ENCODE data around the gene NUP188.
"Not testable (repeated sequence)": the region's sequence is repeated elsewhere in the genome, so short reads cannot be mapped to it uniquely, and the experiment has no call there.

The NUP188 gene

DNA sequence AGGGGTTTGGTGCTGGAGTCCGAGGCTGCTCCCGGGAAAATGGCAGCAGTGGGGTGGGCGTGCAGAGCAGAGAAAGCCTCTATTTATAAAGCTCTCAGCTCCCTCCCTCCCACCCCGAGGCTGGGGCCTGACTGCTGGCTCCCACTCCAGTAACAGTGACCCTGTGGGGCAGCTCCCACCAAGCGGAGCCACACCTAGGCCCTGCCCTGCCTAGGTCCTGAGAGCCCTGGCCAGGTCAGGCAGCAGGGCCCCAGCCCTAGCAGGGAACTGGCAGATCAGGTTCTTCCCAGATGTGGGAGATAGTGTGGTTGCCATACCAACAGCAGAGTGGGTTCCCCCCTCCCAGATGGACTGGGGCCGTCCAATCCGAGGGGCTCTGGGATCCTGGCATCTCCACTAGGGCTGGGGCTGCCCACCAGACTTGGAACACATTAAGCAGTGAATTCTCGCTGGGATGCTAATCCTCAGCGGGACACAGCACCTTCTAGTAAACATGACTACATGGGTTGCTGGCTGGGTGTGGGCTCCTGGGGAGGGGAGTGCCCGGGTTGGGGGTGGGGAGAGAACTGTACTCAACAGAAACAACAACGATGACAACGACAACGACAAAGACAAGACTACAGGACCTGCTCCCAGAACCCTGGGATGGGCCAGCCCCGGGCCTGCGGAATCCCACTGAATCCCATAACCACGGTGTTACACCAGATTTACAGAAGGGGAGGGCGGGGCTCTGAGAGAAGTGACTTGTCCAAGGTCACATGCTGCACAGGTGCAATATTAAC lies 79.1 kb downstream of the NUP188 start:
- no peak for DNase-seq (ENCODE audit: low read depth in 1 of 2, low spot score in 1 of 2)

DNA sequence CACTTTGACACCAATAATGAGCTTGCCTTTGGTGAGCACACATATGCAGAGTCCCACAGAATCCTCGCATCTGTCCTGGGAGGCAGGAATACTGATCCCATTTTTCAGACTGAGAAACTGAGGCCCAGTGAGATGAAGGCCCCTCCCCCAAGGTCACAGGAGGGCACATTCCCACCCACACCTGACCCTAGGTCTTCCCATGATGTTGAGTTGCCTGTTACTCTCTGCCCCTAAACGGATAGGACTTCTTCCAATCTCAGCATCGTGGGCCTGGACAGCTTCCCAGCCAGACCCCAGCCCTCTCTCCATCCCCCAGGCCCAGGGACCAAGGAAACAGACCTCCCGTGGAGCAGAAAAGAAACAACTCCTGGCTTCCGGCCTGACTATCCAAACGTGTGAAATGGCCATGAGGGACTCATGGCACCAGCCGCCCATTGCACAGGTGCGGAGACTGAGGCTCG lies 79.8 kb downstream of the NUP188 start:
- DNase-seq (ENCODE audit: low read depth in 1 of 2, low spot score in 1 of 2), result no peak

DNA sequence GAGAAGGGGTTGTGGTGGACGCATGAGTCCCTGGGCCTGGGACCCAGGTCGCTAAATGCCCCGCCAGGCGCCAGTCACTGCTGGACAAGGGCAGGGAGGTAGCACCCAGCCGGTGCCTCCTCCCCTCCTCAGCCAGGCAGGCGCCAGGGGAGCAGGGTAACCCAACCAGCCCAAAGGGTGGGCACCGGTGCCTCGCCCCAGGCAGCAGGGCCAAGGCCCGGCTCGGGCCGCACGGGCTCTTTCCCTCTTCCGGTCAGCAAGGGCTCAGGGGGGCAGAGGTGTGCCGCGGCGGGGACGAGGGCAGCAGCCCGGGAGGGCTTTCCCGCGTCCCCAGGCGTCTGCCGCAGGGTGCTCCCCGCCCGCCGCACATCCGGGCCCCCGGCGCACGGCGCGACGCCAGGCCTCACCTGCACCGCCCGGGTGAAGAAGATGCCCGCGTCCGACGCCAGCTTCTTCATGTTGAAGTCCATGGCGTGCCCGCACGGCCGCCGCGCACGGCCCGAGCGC lies 80.2 kb downstream of the NUP188 start:
- peak in 1 of 2 donors; percentile 15 for DNase-seq (ENCODE audit: low read depth in 1 of 2, low spot score in 1 of 2)

DNA sequence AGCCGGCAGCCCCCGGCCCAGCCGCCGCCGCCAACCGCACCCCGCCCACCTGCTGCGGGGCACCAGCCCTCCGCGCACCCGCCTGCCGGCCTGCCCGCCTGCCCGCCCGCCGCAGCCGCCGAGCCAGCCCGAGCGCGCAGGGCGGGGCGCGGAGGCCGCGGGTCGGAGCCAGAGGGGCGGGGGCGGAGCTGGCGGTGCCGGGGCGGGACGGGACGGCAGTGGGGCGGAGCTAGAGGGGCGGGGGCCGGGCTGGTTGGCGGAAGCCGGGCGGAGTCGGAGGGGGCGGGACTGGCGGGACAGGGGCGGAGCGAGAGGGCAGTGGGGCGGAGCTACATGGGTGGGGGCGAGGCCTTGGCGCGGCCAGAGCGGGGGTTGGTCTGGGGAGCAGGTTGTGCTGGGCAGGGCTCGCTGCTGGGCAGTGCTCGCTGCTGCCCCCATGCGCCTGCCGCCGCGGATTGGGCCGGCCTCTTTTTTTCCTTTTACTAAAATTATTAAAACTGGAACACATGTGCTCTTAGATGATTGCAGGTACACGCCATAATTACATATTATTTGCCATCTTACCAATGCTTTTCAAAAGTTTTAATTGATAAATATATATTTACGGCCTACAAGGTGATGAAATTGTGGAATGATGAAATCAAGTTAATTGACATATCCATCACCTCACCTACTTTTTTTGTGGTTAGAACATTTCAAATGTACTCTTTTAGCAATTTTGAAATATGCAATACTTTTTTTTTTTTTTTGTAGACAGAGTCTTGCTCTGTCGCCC lies 80.9 kb downstream of the NUP188 start, which contains the start of gene SH3GLB2:
SH3GLB2 (minus strand) TSS at position 140 of the 775 bp plus-strand sequence. CDS start 177 bp downstream, outside the sequence.
- DNase-seq (ENCODE audit: low read depth in 1 of 2, low spot score in 1 of 2), result peak; percentile 93 to 95

DNA sequence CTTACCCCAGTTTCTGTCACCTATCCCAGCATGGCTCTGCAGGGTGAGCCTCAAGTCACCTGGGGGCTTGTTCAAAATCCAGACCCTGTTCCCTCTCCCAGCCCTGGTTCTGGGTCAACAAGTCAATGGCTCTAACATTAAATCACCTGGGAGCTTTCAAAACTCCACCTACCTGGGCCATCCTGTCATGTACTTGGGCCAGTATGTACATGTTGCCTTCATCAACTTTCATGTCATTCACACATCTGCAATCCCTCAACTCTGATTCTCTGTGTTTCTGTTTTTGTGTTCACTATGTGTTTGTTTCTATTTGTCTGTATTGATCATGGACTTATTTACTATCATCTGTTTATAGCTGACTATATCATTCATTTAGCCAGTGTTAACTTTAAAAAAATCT lies 82.7 kb downstream of the NUP188 start:
- no peak for DNase-seq (ENCODE audit: low read depth in 1 of 2, low spot score in 1 of 2)

DNA sequence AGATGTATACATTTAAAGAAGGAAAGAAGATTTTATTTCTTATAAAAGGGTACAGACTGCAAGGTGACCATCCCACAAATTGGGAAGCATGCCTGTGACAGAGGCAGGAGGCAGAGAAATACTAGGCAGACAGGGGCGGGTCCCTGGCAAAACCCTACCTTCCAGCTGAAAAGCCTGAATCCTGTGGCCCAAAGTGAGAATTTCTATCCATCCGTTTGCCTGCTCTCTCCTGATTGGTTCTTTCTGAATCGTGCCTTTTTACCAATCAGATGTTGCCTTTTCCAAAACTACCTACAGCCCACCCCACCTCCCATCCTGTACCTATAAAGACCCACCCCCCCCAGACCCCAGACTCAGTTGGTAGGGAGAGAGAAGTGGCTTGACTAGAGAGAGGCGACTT lies 84.0 kb downstream of the NUP188 start:
- no peak for DNase-seq (ENCODE audit: low read depth in 1 of 2, low spot score in 1 of 2)

DNA sequence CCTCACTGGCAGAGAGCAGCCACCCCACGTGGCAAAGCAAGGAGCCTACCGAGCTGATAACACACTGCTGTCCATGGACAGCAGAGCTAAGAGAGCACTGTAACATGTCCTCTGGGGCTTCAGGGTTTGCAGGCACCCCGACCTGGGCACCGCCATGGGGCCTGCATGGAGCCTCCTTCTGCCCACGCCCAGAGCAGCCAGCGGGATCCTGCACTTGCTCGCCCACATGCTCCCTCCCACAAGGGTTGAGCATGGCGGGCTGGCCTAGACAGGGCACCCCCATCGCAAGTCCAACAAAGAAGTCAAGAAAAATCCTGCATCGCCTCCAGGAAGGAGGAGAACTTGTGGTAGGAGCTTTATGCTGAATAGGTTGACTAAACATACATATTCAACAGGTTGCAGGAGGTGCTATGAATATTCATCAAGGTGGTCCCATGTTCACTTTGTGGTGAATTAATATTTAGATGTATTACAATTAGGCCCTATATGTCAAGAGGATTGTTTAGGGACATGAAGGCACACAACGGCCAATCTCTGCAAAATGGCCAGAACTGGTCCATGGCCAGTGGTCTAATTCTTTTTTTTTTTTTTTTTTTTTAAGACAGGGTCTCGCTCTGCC lies 85.2 kb downstream of the NUP188 start:
- DNase-seq (ENCODE audit: low read depth in 1 of 2, low spot score in 1 of 2), result no peak

DNA sequence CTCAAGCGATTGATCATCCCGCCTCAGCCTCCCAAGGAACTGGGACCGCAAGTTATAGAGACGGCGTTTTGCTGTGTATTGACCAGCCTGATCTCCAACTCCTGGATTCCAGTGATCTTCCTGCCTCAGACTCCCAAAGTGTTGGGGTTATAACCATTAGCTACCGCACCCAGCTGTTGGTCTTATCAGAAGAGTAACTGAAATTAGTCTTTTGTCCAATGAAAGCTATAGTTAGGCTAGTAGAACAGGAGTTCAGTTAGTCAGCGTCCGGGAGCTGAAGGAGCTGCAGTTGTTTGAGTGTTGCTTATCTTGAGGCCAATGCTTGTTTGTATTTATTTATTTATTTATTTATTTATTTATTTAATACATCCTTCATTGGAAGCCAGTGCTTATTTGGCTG lies 85.7 kb downstream of the NUP188 start:
- DNase-seq (ENCODE audit: low read depth in 1 of 2, low spot score in 1 of 2), result no peak

DNA sequence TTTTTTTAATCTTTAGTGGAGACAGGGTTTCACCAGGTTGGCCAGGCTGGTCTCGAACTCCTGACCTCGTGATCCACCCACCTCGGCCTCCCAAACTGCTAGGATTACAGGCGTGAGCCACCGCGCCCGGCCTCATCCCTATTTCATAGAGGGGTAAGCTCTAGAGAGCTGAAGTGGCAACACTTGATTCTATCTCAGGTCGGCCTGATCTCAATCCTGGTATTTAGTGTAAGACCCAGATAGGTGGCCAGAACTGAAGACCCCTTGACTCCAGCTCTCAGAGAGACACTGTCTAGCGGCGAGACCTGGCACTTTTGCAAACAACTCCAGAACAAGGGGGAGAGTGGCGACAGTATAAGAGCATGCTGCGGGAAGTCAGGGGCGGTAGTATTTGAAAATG lies 88.3 kb downstream of the NUP188 start:
- DNase-seq (ENCODE audit: low read depth in 1 of 2, low spot score in 1 of 2), result not testable (repeated sequence)

DNA sequence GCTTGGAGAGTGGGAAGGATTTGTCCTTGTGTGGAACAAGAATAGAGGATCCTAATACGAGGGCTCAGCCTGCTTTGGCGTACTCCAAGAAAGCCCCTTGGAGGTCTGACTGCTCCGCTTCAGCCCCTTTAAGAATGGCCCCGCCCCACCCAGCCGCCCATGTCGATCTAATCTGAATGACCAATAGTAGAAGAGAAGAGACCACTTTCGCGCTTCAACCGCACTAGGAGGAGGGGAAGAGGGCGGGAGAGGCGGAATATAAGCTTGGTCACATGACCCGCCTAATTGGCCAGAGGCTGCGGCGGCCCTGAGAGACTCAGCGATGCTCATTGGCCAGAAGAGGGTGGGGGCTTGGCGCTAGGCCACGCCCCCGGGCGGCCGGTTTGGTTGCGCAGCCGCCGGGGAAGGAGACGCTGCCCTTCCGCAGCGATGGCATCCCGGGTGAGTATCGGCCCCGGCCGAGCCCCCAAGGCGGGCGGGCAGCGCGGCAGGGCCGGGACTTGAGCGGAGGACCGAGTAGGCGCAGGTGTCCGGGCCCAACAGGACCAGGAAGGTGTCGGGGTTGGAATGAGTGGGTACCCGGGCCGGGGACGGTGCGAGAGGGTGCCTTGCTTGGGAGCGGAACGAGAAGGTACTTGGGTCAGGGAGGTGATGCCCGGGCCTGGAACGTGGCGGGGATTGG lies 88.9 kb downstream of the NUP188 start, which contains the start of gene MIGA2:
MIGA2 (plus strand) TSS at position 386 of the 682 bp plus-strand sequence. CDS start 3,969 bp downstream, outside the sequence.
- peak; percentile 72 to 95 for DNase-seq (ENCODE audit: low read depth in 1 of 2, low spot score in 1 of 2)

DNA sequence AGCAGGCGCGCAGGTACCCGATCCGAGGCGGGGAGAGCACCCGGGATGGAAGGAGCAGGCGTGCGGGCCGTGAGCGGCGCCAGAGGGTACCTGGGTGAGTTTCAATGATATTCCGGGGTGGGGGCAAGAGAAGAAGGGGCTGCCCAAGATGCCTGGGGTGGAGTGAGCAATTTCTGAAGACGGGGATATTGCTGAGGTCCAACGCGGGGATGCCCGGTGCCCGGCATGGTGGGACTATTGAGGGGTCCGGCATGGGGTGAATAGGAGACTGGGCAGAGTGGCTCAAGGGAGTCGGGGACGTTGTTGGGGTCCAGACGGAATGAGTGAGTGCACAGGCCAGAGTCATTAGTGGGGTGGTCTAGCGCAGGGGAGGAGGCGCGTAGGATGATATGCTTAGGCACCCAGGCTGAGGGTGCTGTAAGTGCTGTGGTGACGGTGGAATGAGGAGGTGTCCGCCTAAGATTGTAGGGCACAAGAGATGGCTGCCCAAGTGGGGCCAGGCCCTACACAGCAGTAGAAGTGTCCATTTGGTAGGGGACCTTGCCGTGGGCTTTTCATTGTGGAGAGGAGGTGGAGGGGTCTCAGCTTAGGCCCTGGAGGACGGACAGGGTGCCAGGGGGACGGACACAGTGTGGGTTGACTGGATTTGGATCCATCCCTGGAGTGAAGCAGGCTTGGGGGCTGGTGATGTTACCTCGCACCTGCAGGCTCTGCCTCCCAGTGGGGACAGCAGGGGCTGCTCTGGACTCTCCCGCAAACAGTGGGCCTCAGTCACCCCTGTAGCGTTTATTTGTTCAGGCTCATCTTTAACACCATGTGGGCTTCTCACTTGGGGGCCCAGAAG lies 89.6 kb downstream of the NUP188 start:
- no peak for DNase-seq (ENCODE audit: low read depth in 1 of 2, low spot score in 1 of 2)

DNA sequence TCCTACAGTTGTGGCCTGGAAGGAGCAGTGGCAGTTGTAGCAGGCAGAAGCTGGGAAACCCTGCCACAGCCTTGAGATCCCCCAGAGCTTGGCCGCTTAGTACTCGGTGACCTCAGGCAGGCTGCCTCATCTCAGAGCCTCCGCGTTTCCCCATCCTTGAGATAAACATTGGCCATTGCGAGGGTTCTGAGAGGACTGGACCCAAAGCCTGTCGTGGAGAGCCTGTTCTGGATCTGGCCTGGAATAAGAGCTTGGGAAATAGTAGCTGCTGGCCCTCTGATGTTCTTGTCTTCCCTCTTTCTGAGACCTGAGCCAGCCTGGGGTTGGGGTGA lies 90.2 kb downstream of the NUP188 start:
- no peak for DNase-seq (ENCODE audit: low read depth in 1 of 2, low spot score in 1 of 2)

DNA sequence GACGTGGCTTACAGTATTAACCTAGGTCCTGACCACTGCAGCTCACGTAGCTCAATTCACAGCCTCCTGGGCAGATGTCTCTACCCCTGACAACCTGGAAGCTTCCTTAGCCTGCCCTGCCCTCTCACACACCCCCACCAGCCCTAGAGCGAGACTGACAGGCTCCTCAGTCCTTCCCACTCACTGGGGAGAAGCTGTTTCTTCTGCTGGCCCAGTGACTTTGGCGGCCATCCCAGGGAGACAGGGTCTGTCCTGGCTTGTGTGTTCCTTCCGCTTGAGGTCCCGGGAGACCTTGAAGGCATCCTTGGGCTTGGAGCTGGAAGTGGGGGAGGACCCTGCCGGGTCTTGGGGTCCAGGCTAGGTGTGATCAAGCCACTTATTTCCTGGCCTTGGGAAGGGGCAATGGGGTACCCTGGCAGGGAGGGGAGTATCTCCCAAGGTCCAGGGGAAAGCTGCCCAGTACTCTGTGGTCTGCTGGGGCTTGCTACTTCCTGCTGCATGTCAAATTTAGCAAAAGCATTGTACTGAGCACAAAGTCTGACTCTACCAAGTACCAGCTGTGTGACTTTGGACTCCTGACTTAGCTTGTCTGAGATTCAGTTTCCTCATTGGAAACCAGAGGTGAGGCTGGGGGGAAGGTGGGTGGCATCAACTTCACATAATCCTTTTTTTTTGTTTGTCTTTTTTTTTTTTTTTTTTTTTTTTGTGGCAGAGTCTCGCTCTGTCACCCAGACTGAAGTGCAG lies 90.8 kb downstream of the NUP188 start:
- DNase-seq (ENCODE audit: low read depth in 1 of 2, low spot score in 1 of 2), result no peak

DNA sequence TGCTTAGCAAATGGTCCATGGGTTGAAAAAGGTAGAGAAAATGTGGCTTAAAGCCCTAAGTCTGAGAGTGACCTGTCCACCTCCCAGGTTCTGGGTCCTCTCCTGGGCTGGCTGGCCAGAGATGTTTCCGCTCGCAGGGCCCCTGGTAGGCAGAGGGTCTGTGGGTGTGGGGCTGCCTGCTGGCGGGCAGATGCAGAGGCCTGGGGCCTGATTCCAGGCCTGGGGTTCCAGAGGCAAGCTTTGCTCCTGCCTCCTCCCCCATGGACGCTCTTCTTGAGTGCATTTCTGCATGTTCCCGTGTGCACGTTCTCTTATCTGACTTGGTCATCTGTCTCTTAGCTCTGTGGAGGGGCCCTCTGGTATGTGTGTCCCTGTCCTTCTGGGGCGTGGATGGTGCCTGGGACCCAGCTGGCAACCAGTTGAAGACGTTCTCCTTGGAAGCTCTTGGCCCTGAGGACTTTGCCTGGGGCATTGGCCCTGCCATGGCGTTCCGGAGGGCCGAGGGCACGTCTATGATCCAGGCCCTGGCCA lies 92.7 kb downstream of the NUP188 start:
- no peak for DNase-seq (ENCODE audit: low read depth in 1 of 2, low spot score in 1 of 2)

DNA sequence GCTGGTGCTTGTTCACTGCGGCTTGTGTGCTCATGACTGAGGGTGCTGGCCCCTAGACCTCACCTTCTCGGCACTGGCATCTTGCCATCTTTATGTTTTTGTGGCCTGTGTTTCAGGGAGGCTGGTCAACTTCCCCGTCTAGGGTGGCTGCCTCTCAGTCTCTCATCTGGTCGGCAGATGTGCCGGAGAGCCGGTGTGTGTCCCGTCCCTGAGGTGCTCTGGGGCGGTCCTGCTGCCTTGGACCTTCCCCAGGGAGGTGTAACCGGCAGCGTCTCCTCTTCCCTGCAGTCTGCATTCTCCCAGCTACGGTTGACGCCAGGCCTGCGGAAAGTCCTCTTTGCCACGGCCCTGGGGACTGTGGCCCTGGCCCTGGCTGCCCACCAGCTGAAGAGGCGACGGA lies 94.5 kb downstream of the NUP188 start:
- no peak for DNase-seq (ENCODE audit: low read depth in 1 of 2, low spot score in 1 of 2)

DNA sequence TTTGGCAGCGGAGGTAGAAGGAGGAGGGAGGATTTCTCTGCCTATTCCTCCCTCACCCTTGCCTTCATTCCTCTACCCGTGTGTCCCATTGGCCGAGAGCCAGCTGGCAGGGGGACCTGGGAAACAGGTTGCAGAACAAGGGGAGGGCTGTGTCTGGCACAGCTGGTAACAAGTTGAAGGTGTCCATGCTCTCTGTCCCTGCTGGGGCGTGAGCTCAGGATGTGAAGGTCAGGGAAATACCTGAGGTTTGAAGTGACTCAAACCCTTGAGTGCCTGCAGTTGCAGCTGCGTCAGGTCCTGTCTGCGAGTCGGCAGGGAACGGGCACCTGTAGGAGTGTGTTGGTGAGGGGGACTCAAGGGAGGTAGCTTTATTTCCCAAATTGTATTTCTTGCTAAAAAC lies 105.1 kb downstream of the NUP188 start:
- no peak for DNase-seq (ENCODE audit: low read depth in 1 of 2, low spot score in 1 of 2)

DNA sequence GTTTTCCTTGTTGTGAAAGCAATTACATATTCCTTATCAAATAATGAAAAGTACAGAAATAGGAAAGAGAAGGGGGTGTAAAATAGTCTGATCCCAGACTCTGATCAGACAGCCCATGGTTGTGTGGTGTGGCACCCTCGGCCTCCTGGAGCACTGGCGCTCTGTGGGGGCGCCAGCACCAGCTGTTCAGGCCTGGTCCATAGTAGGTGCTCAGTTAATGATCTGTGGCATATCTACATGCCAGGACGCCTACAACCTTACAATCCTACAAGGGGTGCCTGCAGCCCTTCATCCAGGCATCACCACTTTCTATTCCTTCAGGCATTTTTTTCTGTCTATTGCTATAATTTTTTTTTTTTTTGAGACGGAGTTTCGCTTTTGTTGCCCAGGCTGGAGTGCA lies 105.5 kb downstream of the NUP188 start:
- no peak for DNase-seq (ENCODE audit: low read depth in 1 of 2, low spot score in 1 of 2)

DNA sequence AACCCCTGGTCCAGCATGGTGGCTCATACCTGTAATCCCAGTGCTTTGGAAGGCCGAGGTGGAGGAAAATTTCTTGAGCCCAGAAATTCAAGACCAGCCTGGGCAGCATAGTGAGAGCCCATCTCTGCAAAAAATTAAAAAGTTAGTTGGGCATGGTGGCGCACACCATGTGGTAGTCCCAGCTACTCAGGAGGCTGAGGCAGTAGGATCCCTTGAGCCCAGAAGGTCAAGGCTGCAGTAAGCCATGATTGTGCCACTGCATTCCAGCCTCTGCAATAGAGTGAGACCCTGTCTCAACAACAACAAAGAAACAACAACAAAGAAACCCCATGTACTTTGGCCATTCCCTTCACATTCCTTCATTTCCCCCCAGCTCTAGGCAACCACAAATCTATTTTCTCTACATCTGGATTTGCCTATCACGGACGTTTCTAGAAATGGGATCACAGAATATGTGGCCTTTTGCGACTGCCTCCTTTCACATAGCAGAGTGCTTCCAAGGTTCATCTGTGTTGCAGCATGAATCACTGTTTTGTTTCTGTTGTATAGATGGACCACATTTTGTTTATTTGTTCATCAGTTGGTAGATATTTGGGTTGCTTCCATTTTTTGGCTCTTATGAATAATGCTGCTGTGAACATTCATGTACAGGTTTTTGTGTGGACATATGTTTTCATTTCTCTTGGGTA lies 106.8 kb downstream of the NUP188 start:
- DNase-seq (ENCODE audit: low read depth in 1 of 2, low spot score in 1 of 2), result no peak
